ENCODE data around the gene WDR43.

Gene WDR43

GRCh38 chr2:28994074-28994473 is 99.6 kb downstream of the WDR43 start:
- DNase-seq (ENCODE audit: low read depth), result no peak

- DNase-seq (ENCODE audit: low read depth), result no peak
Observed at GRCh38 chr2:28994679-28995078, 100.2 kb downstream of the WDR43 start.

DNA sequence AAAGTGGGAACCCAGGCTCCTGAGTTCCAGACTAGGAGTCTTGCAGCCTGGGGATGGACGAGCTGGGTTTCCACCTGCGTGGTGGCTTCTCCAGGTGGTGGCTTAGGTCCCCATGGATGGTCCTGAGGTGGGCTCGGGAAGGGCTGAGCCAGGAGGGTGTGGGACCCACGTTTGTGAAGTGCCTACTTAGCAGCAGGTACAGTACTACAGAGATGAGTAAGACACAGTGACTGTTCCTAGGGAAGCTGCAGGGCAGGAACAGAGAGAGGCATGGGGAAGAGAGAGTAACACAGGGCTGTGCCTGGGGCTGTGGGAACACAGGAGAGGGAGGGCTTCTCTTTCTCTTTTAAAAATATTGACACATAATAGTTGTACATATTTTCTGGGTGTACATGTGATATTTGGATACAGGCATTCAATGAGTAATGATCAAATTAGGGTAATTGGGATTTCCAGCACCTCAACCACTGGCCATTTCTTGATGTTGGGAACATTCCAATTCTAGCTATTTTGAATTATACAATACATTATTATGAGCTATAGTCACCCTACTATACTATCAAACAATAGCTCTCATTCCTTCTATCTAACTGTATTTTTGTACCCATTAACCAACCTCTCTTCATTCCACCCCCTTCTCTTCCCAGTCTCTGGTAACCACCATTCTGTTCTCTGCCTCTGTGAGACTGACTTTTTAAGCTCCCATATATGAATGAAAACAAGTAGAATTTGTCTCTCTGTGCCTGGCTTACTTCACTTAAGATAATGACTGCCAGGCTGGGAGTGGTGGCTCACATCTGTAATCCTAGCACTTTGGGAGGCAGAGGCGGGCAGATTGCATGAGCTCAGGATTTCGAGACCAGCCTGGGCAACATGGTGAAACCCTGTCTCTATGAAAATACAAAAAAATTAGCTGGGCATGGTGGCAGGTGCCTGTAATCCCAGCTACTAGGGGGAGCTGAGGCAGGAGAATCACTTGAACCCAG is 101.6 kb downstream of the WDR43 start:
- DNase-seq (ENCODE audit: low read depth), result no peak

- no peak for DNase-seq (ENCODE audit: low read depth)
Observed at GRCh38 chr2:28997237-28997846, 102.9 kb downstream of the WDR43 start.

All from CMK (cell line).